ENCODE results near the gene BNIP5.

GRCh38 chr6:36380166-36380565 lies 43.5 kb upstream of the BNIP5 start:
- no peak for TF ChIP-seq CTCF (IDR thresholded peaks at IDR 0.05)
- TF ChIP-seq POLR2A (IDR thresholded peaks at IDR 0.05): no peak

All from testis (tissue), 2 donors.